NCI-H2081 (cell line): ENCODE measurements around the gene IFT22.
"Not testable (repeated sequence)": the region's sequence is repeated elsewhere in the genome, so short reads cannot be mapped to it uniquely, and the experiment has no call there.

ENCODE experiments used
- DNase-seq, 2 experiments: peaks; one replicate each; lab custom pipeline; 2025; lab: John Stamatoyannopoulos, UW

The IFT22 gene

DNA sequence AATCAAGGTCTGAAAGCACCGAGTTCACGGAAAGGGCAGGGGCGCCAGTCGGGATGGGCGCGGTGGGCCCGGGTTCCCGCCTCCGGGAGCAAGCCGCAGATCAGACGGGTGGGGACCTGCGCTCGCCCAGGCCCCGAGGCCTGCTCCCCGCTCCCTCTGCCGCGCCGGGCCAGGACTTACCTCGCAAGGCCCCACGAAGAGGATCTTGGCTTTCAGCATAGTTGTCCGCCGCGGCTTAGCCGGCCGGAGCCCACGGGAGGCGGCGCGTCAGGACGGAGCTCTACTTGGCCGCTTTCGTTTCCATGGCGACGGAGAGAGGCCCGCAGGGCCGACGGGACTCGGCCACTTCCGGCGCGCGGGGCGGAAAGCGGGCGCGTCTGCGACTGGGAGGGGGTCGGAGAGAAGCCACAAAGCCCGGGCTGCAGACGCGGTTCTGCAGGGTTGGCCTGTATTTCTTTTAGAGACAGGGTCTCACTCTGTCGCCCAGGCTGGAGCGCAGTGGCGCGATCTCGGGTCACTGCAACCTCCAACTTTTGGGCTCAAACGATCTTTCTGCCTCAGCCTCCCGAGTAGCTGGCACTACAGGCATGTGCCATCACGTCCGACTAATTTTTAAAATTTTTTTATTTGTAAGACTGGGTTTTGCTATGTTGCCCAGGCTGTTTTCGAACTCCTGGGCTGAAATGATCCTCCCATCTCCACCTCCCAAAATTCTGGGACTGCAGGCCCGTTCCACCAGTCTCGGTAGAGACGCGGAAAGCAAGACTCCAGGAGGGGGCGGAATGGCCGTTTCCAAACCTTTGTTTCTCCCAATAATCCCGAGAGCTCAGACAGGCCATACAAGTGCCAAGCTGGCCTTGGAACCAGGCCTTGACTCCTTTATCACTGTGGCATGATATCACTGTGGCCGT is at the start of gene IFT22:
TSS of gene IFT22 (minus strand) at position 322 of the 911 bp plus-strand sequence. CDS start at position 219, 103 bp downstream.
- peak; percentile 94 to 95 for DNase-seq

DNA sequence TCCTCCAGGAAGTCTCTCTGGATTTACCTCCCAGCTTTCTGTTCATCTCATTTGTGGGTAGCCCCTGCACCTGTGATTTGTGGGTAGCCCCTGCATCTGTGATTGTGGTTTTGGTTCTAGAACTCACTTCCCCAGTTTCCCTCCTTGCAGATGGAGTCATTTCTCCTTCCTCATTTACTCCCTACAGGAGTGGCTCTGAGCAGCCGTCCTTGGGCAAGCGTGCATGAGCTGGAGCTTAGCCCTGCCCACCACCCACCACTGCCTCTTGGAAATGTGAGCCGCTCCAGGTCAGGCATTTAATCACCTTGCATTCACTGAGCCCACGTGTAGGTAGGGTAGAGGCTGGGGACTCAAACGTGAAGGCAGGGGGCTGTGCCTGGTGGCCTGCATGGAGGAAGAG is 49.2 kb upstream of the IFT22 start:
- DNase-seq: no peak

DNA sequence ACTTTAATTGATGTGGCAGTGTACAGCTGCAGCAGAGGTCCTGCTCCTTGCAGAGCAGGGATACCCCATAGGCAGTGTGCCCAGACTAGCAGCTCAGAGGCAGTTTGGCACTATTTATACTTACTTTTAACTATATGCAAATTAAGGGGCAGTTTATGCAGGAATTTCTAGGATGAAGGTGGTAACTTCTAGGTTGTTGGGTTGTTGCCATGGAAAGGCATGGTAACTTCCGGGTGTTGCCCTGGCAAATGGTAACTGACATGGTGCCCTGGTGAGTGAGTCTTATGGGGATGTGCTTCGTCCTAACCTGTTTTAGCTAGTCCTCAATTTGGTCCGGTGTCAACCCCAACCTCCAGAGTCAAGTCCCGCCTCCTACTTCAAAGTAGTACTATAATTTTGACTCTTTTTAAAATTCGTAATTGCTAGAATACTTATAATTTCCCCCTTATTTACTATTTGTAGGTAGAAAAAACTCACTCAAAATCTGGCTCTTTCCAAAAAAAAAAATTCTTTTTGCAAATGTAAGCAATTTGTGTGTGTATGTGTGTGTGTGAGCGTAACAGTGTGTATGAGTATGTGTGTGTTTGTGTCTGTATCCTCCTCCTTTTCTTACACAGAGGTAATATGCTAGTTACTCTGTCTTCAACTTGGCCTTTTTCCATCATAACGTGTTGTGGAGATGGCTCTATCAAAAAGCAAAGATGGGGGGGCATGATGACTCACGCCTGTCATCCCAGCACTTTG is 47.0 kb upstream of the IFT22 start:
- no peak for DNase-seq

DNA sequence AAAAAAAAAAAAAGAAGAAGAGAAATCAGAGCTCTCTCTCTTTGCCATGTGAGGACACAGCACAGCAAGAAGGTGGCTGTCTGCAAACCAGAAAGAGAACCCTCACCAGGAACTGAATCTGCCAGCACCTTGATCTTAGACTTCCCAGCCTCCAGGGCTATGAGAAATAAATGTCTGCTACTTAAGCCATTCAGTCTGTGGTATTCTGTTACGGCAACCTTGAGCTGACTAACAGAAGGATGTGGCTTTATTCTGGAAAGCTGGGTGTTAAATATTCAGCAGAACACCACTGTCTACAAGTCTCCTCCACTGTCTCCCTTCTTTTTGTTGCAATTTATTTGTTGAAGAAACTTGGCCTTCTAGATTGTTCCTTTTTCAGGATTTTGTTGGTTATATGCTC is 46.1 kb upstream of the IFT22 start:
- DNase-seq: no peak

DNA sequence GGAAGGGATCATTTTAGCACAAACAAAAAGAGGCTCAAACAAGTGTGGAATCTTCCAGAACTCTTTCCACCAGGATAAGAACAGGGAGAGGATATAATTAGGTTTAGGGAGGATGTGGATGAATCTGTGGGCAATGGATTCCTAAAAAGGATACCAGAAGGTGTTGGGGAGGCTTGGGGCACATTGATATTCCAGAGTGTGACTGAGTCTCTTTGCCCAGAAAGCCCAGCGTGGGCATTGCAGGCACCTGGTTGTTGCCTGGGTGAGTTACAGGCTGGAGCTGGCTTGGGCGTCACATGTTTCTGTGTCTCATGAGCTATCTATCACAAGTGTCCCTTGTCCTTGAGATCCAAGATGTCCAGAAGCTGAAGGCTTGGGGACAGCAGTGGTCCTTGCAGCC is 44.3 kb upstream of the IFT22 start:
- DNase-seq: no peak

DNA sequence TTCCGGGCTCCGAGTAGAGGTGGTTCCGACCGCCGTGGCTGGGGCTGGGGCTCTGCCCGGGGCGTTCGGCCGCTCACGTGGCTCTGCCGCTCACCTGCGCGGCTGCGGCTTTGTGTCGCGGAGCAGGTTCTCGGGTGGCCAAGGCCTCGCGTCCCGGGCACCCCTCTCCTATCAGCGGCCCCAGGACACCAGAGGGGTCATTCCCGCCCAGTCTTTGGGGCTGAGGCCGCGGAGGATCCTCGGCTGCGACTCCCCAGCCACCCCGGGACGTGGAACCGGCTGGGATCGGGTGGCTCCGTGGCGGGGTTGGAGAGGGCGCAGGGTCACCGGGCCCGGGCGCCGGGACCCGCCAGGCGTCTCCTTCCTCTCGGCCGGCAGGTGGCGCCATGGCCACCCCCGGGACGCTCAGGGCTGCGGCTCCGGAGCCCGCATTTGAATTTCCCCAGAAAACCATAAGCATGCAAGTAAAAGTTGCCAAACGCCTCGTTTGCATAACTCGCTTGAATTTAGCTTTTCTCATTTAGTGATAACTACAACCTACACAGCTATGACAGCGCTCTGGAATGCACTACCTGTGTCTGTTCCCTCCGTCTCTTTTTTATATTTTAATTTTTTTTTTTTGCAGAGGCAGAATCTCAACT is 42.2 kb upstream of the IFT22 start:
- DNase-seq: peak; percentile 25 to 30

DNA sequence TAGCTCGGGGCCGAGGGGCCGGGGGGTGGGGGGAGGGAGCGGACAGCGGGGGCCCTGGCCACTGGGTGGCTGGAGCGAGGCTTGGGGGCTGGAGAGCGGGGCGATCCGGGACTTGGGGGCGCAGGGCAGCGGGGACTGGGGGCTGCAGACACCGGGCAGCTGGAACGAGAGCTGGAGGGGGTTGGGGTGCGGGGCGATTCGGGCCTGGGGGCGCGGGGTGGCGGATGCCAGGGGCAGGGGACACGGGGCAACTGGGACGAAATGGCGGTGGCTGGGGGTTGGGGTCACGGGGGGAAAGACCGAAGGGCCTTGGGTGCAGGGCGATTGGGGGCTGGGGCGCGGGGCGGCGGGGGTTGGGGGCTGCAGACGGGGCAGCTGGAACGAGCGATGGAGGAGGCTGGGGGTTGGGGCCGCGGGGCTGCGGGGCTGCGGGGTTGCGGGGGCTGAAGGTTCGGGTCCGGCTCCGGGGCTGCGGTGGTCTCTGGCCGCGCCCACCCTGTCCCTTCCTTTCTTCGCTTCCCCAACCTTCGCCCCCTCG is 41.7 kb upstream of the IFT22 start:
- DNase-seq: no peak

DNA sequence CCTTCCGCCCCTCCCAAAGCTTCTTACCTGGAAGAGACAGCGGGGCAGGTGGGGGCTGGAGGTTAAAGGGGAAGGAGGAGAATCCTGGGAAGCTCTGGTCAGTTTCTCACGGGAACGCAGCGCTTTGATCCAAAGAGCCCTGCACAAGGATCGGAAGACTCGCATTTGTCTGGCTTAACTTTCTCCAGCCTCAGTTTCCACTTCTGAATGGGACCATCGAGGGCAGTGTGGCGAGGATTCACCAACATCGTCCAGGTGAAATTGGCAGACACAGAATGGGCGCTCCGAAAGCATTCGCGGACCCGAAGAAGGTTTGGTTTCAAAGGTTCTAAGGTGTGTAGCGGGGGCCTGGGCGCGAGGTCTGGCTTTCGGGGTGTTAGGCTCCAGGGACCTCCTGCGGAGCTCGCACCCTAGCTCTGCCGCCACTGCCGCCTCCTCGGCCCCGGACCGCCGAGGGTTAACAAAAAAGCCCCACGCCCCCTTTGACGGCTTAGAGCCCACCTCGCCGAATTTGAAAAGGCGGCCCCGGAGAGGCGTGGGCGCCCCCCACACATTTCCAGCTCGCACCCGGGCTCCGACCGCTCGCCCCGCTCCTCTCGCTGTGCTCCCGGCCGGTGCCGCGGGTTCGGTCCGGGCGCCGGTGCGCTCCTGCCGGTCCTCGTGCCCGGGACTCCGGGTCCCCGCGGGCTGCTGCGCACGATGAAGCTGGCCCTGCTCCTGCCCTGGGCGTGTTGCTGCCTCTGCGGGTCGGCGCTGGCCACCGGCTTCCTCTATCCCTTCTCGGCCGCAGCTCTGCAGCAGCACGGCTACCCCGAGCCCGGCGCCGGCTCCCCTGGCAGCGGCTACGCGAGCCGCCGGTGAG is 41.0 kb upstream of the IFT22 start, which contains the start of gene COL26A1:
TSS of gene COL26A1 (plus strand) at position 542 of the 862 bp plus-strand sequence. CDS start at position 700, 158 bp downstream.
- peak in 1 of 2 experiments; percentile 5 for DNase-seq

DNA sequence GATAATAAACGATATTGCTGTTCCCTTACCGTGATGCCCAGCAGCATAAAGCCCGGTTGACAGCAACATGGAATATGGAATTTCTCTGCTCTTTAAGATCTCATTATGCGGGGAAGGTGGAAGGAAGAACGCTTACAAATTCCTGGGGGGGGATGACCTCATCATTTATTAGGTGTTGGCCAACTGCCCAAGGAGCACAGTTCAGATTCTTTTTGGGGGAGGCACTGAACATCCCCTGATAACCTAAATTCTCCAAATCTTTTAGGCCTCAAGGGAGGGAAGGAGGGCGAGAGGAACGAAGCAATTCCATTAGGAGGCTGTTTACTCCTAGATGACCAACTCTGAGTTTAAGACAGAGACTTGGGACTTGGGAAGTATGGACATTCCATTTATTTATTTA is 35.8 kb upstream of the IFT22 start:
- DNase-seq: no peak

DNA sequence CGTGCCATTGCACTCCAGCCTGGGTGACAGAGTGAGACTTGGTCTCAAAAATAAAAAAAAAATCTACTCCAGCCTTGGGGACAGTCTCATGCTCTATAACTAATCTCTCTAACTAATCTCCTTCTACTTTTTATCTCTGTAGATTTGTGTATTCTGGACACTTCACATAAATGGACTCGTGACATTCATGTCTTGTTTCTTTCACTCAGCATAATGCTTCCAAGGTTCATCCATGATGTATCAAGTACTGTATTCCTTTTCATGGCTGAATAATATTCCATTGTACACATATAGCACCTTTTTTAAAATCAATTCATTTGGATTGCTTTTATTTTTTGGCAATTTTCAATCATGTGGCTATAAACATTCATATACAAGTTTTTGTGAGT is 31.3 kb upstream of the IFT22 start:
- DNase-seq: no peak

DNA sequence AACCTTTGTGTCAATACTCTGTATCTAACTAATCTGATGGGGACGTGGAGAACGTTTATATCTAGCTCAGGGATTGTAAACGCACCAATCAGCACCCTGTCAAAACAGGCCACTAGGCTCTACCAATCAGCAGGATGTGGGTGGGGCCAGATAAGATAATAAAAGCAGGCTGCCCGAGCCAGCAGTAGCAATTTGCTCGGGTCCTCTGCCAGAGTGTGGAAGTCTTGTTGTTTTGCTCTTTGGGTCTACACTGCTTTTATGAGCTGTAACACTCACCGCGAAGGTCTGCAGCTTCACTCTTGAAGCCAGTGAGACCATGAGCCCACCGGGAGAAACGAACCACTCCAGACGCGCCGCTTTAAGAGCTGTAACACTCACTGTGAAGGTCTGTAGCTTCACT is 27.7 kb upstream of the IFT22 start:
- not testable (repeated sequence) for DNase-seq

DNA sequence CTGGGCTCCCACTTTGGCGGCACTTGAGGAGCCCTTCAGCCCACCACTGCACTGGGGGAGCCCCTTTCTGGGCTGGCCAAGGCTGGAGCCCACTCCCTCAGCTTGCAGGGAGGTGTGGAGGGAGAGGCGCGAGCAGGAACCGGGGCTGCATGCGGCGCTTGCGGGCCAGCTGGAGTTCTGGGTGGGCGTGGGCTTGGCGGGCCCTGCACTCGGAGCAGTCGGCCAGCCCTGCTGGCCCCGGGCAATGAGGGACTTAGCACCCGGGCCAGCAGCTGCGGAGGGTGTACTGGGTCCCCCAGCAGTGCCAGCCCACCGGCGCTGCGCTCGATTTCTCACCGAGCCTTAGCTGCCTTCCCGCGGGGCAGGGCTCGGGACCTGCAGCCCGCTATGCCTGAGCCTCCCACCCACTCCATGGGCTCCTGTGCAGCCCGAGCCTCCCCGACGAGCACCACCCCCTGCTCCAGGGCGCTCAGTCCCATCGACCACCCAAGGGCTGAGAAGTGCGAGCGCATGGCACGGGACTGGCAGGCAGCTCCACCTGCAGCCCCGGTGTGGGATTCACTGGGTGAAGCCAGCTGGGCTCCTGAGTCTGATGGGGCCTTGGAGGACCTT is 26.9 kb upstream of the IFT22 start:
- DNase-seq: not testable (repeated sequence)

DNA sequence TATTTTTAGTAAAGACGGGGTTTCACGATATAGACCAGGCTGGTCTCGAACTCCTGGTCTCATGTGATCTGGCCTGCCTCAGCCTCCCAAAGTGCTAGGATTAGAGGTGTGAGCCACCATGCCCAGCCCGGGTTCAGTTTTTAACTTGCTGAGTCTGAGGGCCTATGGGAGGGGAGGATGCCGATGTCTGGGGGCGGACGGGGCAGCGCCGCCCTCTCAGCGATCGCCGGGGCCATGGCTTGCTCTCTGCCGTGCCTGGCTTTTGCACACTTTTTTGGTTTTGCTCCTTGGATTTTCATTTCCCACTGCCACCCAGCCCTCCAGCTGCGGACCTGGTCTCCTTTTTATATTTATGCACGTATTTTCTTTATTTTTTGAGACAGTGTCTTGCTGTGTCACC is 25.9 kb upstream of the IFT22 start:
- DNase-seq: no peak

DNA sequence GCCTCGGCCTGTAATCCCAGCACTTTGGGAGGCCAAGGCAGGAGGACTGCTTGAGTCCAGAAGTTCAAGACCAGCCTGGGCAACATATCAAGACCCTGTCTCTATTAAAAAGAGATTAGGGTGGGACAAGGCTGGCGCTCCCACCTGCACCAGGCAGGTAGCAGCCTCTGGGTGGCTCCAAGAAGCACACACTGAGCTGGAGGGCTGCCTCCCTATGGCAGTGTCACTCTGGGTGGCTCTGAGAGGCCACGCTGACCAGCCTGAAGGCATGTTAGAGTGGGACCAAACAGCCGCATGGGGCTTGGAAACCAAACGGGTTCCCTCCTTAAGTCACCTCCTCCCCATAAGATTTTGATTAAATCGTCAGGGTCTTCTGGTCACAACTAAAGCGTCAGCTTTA is 21.3 kb upstream of the IFT22 start:
- no peak for DNase-seq

DNA sequence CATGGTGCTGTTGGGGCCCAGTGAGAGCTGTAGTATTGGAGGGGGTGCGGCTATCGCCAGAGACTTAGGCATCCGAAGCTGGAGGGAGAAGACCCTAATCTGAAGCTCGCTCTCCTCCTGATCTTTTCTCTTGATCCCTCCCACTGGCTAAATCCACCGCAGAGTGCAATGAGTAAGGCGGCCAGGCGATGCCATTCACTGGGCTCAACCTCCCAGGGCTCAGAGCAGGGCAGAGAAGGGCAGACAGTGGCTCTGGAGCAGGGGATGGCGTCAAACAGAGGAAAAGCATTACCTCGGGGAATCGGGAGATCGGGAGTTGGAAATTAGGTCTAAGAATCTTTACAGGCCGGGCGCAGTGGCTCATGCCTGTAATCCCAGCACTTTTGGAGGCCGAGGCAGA is 18.8 kb upstream of the IFT22 start:
- DNase-seq: no peak

DNA sequence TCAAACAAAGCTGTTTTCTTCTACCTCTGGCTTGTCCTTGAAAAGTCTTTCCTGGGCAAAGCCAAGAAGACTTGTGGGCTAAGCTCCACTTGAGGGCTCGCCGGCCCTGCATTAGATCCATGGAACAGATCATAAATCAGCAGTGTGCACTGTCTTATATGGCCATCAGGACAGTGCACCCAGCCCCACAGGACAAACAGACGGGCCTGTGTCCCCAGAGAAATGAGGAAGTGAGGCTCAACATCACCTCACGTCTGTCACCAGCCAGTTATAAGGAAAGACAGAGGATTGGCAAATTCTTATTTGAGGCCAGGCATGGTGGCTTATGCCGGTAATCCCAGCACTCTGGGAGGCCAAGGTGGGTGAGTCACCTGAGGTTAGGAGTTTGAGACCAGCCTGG is 12.3 kb upstream of the IFT22 start:
- no peak for DNase-seq

DNA sequence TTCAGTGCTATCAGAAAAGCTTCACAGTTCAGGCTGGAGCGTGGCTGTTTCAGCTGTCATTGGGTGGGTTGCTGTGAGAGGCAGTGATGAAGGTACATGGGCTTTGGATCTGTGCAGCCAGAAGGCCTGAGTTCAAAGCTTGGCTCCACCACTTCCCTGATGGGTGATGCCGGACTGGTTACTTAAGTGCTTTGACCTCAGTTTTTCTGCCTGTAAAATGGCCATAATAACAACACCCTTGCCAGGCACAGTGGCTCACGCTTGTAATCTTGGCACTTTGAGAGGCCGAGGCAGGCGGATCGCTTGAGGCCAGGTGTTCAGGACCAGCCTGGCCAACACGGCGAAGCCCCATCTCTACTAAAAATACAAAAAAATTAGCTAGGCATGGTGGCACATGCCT is 10.4 kb upstream of the IFT22 start:
- DNase-seq: no peak

DNA sequence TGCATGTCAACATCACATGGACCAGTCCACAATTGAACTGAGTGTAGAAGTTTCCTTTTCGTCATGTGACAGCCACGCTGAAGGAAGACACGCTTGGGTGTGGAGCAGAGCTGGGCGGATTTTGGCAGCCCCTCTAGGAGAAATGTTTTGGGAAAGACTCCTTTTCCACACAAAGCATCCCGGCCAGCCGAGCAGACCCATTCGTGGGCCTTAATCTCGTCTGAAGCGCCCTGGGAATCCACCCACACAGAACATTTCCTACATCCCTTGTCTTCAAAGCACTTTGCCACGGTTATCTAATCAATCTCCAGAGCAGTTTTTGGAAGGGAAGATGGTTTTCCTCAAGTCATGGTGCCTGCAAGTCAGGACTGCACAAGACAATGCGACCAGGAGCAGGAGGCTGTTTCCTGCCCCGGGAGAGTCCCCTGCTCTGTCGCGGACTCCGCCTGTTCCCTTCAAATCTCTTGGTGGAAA is 8.4 kb upstream of the IFT22 start:
- no peak for DNase-seq

DNA sequence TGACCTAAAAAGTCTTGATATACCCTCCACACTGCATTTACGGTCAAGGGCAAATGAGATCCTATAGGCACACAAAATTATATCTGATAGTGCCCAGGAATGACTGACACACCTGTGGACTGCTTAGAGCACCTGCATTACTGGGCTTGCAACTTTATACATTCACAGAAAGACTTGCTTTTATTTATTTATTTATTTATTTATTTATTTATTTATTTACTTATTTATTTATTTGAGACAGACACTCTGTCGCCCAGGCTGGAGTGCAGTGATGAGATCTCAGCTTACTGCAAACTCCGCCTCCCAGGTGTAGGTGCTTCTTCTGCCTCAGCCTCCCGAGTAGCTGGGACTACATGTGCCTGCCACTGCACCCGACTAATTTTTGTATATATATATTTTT is 6.5 kb upstream of the IFT22 start:
- no peak for DNase-seq

DNA sequence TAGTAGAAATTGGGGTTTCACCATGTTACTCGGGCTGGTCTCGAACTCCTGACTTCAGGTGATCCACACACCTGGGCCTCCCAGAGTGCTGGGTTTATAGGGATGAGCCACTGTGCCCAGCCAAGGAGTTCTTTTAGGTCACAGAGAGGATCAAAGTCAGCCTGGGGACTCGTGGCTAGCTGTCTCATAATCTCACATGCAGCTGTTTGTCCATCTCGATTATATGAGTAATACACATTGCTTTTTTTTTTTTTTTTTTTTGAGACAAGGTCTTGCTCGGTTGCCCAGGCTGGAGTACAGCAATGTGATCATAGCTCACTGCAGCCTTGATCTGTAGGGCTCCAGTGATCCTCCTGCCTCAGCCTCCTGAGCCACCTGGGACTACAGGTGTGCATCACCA is 2.2 kb downstream of the IFT22 start:
- DNase-seq: no peak

DNA sequence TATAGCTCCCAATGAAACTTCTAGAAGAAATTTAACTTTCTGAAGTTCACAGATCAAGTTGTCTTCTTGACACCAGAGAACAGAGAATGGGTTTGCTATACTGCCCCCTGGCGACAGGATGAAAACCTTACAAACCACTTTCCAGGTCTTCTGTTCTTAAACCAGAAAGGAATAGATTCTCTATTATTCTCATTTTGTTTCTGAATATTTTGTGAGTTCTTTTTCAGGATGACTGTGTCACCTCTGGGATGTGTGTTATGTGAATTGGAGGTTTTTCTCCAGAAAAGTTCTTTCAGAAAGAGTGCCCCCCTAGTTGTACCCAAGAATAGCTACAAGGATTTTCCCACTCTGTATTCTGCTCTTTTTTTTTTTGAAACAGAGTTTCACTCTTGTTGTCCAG is 6.3 kb downstream of the IFT22 start:
- peak; percentile 6 to 18 for DNase-seq
